Suprapubic skin (tissue), 4 donors: ENCODE measurements around the gene EXOC3L4. TPM values are rescaled to one million over a fixed set of nuclear protein-coding genes. Genes with fewer than 3 reads are reported as not detected.
A peak's percentile ranks its signal among the peaks of the same experiment; 100 is the strongest.

ENCODE experiments used
- DNase-seq, 2 donors: peaks; one replicate each; pipeline ENCODE4 v3.0.0-alpha.2; 2019; ENCODE audit warnings: low spot score in 2 of 2
- H3K27ac ChIP-seq: fragments of 200-600 bp; sonication (generic); one replicate; pipeline ENCODE4 v1.5.1; 2019
- H3K27me3 ChIP-seq: fragments of 200-600 bp; sonication (generic); one replicate; pipeline ENCODE4 v1.5.1; 2019
- H3K36me3 ChIP-seq: fragments of 200-600 bp; sonication (generic); one replicate; pipeline ENCODE4 v1.5.1; 2019
- H3K4me1 ChIP-seq: fragments of 200-600 bp; sonication (generic); one replicate; pipeline ENCODE4 v1.5.1; 2019
- H3K4me3 ChIP-seq: fragments of 200-600 bp; sonication (generic); one replicate; pipeline ENCODE4 v1.5.1; 2019; ENCODE audit warnings: mild to moderate bottlenecking
- H3K9me3 ChIP-seq: fragments of 200-600 bp; sonication (generic); one replicate; pipeline ENCODE4 v1.5.1; 2019
- CTCF ChIP-seq, 2 donors: fragments of 200-600 bp in 1 of 2; fragments of 450-650 bp in 1 of 2; sonication (generic) in 1 of 2; IDR thresholded peaks; one replicate each; pipeline ENCODE4 v1.5.1; 2016 to 2019; ENCODE audit warnings: antibody characterized with exemption in 2 of 2, mild to moderate bottlenecking in 1 of 2, moderate library complexity in 1 of 2
- EP300 ChIP-seq: sonication (generic); formaldehyde crosslinking; IDR thresholded peaks from one replicate; pipeline ENCODE4 v1.6.1; 2017; ENCODE audit warnings: antibody characterized with exemption
- POLR2A ChIP-seq, 2 donors: fragments of 450-650 bp; IDR thresholded peaks; one replicate each; pipeline ENCODE4 v1.6.1; 2017; ENCODE audit warnings: antibody characterized with exemption in 2 of 2, mild to moderate bottlenecking in 2 of 2, moderate library complexity in 2 of 2
- POLR2AphosphoS5 ChIP-seq, 3 donors: sonication (generic); formaldehyde crosslinking; IDR thresholded peaks; one replicate each; pipeline ENCODE4 v1.6.1; 2017; ENCODE audit warnings: antibody characterized with exemption in 3 of 3
- WGBS: methylation state at CpG from one replicate; pipeline ENCODE4 v1.1.5; 2018; 5-methylcytosine and 5-hydroxymethylcytosine counted together
- total RNA-seq, 4 donors: library from RNA; depleted of rRNA; stranded (reverse); fragments of >200 nt; gene quantifications; one replicate each; pipeline ENCODE4 v1.1.0, GENCODE V29; 2016

The EXOC3L4 gene
- total RNA-seq, 4 donors from 2014 or later, result 1.5 TPM; not detected in 3

DNA sequence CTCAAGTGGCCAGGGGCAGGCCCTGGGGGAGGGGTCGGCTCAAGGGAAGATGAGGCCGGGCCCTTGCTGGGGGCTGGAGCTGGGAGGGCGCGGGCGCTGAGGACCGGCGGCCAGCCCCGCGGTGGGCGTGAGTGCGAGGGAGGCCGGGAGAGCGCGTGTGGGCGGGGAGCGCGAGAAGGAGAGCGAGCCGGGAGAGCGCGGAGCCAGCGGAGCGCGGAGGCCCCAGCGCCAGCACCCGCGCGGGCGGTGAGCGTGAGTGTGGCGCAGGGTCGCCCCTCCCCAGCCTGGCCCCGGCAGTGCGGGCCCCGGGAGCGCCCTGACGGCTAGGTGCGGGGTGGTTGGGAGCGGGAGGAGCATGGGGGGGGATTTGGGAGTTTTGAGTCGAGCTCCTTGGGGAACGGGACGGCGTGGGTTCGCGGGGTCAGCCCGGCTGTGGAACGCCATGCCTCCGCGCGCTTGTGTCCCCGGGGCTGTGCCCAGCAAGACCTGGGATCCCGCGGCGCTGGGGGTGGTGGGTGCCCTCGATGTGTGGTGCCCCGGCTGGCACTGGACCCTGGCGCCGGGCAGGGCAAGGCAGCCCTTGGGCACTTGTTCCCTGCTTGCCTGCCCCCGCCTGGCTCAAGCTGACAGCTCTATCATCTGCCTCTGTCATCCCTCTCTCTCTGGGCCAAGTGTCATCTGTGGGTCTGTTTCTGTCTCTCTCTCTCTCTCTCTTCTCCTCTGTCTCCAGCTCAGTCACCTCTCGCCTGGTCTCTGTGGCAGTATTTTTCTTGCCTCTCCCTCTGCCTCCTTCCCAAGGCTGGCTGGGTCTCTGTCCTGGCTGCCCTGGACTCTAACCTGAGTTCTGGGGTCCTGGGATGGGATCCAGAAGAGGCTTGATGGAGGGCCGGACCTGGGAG is 10.3 kb upstream of the EXOC3L4 start, which contains the start of gene LBHD2:
TSS of gene LBHD2 (plus strand) at position 190 of the 899 bp plus-strand sequence. CDS start 1,803 bp downstream, outside the sequence.
- Histone ChIP-seq H3K4me3 (peak within 1 kb of the TSS; percentile 33), H3K4me1 (peaks cover 7% of the 10 kb centered on the region), H3K27ac (no peak within 1 kb of the TSS), H3K27me3 (peaks cover 35% of the 10 kb centered on the region), H3K36me3 (no peaks in the 10 kb centered on the region), H3K9me3 (no peaks in the 10 kb centered on the region)
- TF ChIP-seq POLR2A (IDR thresholded peaks at IDR 0.05) (no peak), EP300 (no peak), POLR2AphosphoS5 (IDR thresholded peaks at IDR 0.05) (no peak), CTCF (IDR thresholded peaks at IDR 0.05) (no peak)
- no peak for DNase-seq
- 25% methylated on average over 19 of the region's 61 CpGs for WGBS

DNA sequence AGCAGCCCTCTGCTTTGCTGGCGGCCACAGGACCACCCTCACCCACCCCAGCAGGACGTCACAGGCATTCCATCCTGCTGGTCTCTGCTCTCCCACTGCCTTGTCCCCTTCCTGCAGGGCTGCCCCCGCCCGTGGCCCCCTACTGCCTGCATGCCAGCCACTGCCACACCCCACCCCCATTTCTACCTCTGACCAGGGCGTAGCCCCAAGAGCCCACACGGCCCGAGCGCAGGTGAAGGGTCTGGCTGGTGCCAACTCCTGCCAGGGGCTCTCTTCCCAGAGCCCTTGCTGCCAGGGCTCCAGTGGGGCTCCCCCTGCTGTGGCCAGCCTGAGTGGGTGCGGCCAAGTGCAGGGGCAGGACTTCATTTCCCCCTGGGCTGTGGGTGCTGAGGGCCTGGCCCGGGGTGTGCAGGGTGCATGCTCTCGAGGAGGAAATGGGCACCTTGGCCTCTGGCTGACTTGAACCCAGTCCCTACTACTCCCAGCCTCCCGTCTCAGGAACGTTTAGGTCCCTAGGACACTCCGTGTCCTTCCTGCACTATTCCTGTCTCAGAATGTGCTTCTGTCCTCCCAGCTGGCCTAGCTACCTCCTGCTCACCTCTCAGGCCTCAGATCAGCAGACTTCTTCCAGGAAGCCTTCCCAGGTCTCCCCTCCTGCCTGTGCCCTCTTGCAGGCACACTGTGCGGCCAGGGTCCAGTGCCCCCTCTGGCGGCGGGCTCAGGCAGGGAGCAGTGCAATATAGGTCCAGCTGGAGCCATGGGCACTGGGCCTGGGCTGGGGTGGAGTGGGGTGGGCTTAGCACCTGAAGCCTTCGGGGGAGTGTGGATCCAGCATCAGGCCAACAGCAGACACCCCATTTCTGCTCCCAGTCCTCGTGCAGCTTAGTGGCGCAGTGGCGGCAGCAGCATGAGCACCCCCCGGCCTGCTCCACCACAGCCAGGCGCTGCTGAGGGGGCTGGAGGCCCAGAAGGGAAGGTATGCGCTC is 9.1 kb upstream of the EXOC3L4 start:
- 65% methylated on average over 12 of the region's 24 CpGs for WGBS
- no peaks in the 10 kb centered on the region for H3K9me3 ChIP-seq
- no peak for DNase-seq
- H3K4me3 ChIP-seq, result no peak overlapping the region
- TF ChIP-seq POLR2AphosphoS5 (IDR thresholded peaks at IDR 0.05), result no peak
- TF ChIP-seq CTCF (IDR thresholded peaks at IDR 0.05), result no peak
- TF ChIP-seq POLR2A (IDR thresholded peaks at IDR 0.05), result no peak
- no peak for TF ChIP-seq EP300
- H3K27ac ChIP-seq, result no peak overlapping the region
- no peaks in the 10 kb centered on the region for H3K36me3 ChIP-seq
- H3K4me1 ChIP-seq, result peaks cover 7% of the 10 kb centered on the region
- peaks cover 35% of the 10 kb centered on the region for H3K27me3 ChIP-seq

DNA sequence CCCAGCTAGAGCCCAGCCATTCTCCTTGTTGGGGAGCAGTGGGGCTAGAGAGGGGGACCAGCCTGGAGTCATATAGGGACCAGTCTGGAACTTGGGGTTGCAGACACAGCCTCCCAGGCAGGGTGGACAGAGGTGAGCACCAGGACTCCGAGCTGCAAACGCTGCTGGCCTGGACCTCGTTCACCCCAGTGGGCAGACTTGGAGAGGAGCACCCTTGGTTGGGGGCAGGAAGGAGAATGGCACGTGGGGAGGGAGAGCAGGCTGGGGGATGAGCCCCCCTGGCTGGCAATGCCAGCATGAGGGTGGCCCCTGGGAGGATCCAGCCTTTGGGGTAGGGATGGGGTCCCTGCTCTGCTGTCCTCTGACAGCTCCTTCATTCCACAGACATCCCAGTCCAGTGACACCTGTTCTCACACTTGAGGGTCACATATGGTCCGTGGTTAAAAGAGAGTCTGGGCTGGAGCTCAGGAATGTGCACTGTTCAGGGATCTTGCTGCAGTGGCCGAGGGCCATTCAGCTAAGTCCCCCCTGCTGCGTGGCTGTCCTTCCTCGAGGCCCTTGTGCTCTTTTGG is 7.7 kb upstream of the EXOC3L4 start:
- Histone ChIP-seq H3K4me1 (peaks cover 16% of the 10 kb centered on the region), H3K4me3 (no peak overlapping the region), H3K27ac (no peak overlapping the region), H3K9me3 (no peaks in the 10 kb centered on the region), H3K36me3 (no peaks in the 10 kb centered on the region), H3K27me3 (peaks cover 35% of the 10 kb centered on the region)
- no peak for DNase-seq
- no peak for TF ChIP-seq EP300
- TF ChIP-seq POLR2A (IDR thresholded peaks at IDR 0.05), result no peak
- TF ChIP-seq POLR2AphosphoS5 (IDR thresholded peaks at IDR 0.05), result no peak
- TF ChIP-seq CTCF (IDR thresholded peaks at IDR 0.05), result no peak
- WGBS, result 83% methylated on average over 8 of the region's 8 CpGs

GRCh38 chr14:103087343-103087835 is 7.1 kb upstream of the EXOC3L4 start:
- 90% methylated on average over 10 of the region's 13 CpGs for WGBS
- no peak for DNase-seq
- H3K27ac ChIP-seq, result no peak overlapping the region
- no peak overlapping the region for H3K4me3 ChIP-seq
- H3K4me1 ChIP-seq, result peaks cover 17% of the 10 kb centered on the region
- H3K9me3 ChIP-seq, result no peaks in the 10 kb centered on the region
- TF ChIP-seq POLR2A (IDR thresholded peaks at IDR 0.05) (no peak), CTCF (IDR thresholded peaks at IDR 0.05) (no peak), EP300 (no peak), POLR2AphosphoS5 (IDR thresholded peaks at IDR 0.05) (no peak)
- H3K36me3 ChIP-seq, result no peaks in the 10 kb centered on the region
- peaks cover 35% of the 10 kb centered on the region for H3K27me3 ChIP-seq
